Right cardiac atrium (tissue), 5 donors: ENCODE data around the gene ATP10B. TPM values are rescaled to one million over a fixed set of nuclear protein-coding genes. Genes with fewer than 3 reads are reported as not detected.

Experiments
- ATAC-seq, 2 donors: fragments of 200-7000 bp; cut with Tn5 transposase; one replicate each; pipeline versions ENCODE4 v1.8.0 to v1.9.1; 2020; ENCODE audit warnings: moderate library complexity in 2 of 2, mild to moderate bottlenecking in 1 of 2
- DNase-seq, 3 donors: peaks; one replicate each; pipeline ENCODE4 v3.0.0-alpha.2; 2020
- H3K27ac ChIP-seq: one replicate; pipeline ENCODE4 v1.5.1; 2013; ENCODE audit warnings: mild to moderate bottlenecking, low read length, control low read depth, moderate library complexity
- H3K27me3 ChIP-seq: one replicate; pipeline ENCODE4 v1.6.1; 2013; ENCODE audit not compliant: control insufficient read depth, insufficient read depth
- H3K4me1 ChIP-seq: one replicate; pipeline ENCODE4 v1.6.1; 2013; ENCODE audit warnings: low read length; ENCODE audit not compliant: control insufficient read depth, insufficient read depth
- H3K4me3 ChIP-seq: one replicate; pipeline ENCODE4 v1.5.1; 2013; ENCODE audit warnings: low read length, control low read depth
- H3K9me3 ChIP-seq: one replicate; pipeline ENCODE4 v1.6.1; 2013; ENCODE audit warnings: low read length; ENCODE audit not compliant: control insufficient read depth
- WGBS: extraction: QIAGEN DNeasy Blood & Tissue Kit; methylation state at CpG from one replicate; pipeline ENCODE4 v1.1.7; 2013; 5-methylcytosine and 5-hydroxymethylcytosine counted together
- intact Hi-C, 4 donors: fragments of 100-400 bp; cut with DNase I; formaldehyde crosslinking; loops; one replicate each; pipeline versions ENCODE4 v1.11.0 to v1.14.0; 2022 to 2023
- polyA plus RNA-seq: library from polyadenylated mRNA; stranded (reverse); fragments of 200-250 nt; gene quantifications from one replicate; pipeline ENCODE4 v1.2.3, GENCODE V29; 2013
- total RNA-seq, 4 donors: library from RNA; stranded (reverse); fragmentation: NEBNext Ultra II Directional; extraction: Animal tissue kit (Norgen Biotek cat#: 25700); gene quantifications; one replicate each; pipeline ENCODE4 v1.2.1, GENCODE V29; 2021
- donor health status: healthy with polysubstance abuse.
- donor health status: DM: no; HTN: yes; CAD: no.
- donor health status: DM: no; HTN: no; CAD: no.
- donor health status: DM: no; HTN: yes; CAD: no; lungs with severe emphysema.
- donor health status: DM: yes; HTN: yes; CAD: no.

Gene ATP10B
- total and polyA plus RNA-seq, 5 donors = 0.25 TPM; not detected in 4

DNA sequence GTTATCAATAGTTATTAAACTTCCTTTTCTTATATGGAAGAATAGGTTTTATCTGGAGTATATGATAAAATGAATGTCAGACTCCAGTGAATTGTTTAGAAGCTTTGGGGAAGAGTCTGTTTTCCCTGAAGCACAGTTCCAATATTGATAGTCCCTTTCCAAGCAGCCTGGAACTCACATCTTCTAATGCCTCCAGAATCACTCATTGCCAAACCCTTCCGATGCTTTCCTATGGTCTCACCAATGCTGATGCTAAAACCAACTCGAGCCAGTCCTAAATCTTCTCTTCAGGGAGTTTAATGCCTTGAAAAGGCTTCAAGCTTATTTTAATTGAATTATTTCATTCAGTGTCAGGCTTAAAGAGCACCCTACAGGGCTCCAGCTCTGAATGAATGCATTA lies 309.2 kb downstream of the ATP10B start:
- no peaks in the 10 kb centered on the region for H3K27me3 ChIP-seq
- intact Hi-C loops = no loop called here
- no peak overlapping the region for H3K27ac ChIP-seq
- H3K4me3 ChIP-seq = no peak overlapping the region
- ATAC-seq (peak; percentile 42 to 83), DNase-seq (no peak)
- H3K9me3 ChIP-seq = no peaks in the 10 kb centered on the region
- no peaks in the 10 kb centered on the region for H3K4me1 ChIP-seq
- WGBS = 65% methylated on average over 2 of the region's 2 CpGs

DNA sequence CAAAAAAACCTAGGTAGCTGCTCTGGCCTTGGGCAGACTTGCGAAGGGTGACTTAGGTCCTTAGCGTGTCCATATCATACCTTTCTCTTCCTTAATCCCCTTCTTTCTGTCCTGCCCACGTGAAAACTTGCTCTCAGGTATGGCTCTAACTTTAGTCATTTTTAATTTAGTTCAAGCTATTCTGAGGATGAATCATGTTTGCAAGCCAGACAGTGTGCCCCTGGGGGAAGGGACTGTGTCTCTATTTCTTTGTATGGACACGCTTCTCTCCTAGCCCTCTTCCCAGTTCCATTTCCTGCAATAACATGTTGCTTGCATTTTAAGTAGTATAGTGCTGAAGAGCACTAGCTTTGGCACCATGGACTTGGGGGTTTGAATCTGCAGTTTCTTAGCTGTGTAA lies 309.7 kb downstream of the ATP10B start:
- no peak overlapping the region for H3K27ac ChIP-seq
- ATAC-seq = no peak
- no peak overlapping the region for H3K4me3 ChIP-seq
- 83% methylated on average over 4 of the region's 4 CpGs for WGBS
- H3K27me3 ChIP-seq = no peaks in the 10 kb centered on the region
- intact Hi-C loops = no loop called here
- no peak for DNase-seq
- H3K9me3 ChIP-seq = no peaks in the 10 kb centered on the region
- no peaks in the 10 kb centered on the region for H3K4me1 ChIP-seq

DNA sequence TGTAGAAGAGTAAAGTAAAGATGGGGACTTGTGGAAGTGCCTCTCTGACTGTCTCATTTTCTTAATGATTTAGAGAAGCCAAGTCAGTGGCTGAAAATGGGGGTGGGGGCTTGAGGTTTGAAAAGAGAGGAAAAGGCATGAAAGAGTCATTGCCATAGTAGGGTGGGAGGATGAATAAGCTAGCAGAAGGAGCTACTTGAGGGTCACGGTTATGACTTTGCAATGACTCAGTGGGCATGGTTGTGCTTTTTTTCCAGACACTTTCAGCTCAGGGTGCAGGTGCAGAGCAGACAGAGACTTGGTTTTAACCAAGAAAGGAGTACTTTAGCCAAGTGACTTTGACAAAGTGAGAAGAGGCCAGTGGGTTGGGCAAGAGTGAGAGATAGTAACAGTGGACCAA lies 312.6 kb downstream of the ATP10B start:
- intact Hi-C loops = no loop called here
- 89% methylated on average over 1 of the region's 1 CpG for WGBS

GRCh38 chr5:160537940-160538339 lies 314.1 kb downstream of the ATP10B start:
- no peak for DNase-seq
- Histone ChIP-seq H3K27me3 (no peaks in the 10 kb centered on the region), H3K4me1 (no peaks in the 10 kb centered on the region), H3K4me3 (no peak overlapping the region), H3K27ac (no peak overlapping the region), H3K9me3 (no peaks in the 10 kb centered on the region)
- 89% methylated on average over 4 of the region's 4 CpGs for WGBS
- ATAC-seq = no peak
- intact Hi-C loops = no loop called here

More for the DNA sequence above, 312.6 kb downstream of the ATP10B start:
- Histone ChIP-seq H3K27me3 (no peaks in the 10 kb centered on the region), H3K4me3 (no peak overlapping the region), H3K4me1 (no peaks in the 10 kb centered on the region), H3K27ac (no peak overlapping the region), H3K9me3 (no peaks in the 10 kb centered on the region)
- no peak for DNase-seq
- no peak for ATAC-seq

GRCh38 chr5:160537116-160537515 lies 314.9 kb downstream of the ATP10B start:
- intact Hi-C loops = no loop called here
- Histone ChIP-seq H3K4me3 (no peak overlapping the region), H3K9me3 (no peaks in the 10 kb centered on the region), H3K4me1 (no peaks in the 10 kb centered on the region), H3K27ac (no peak overlapping the region), H3K27me3 (no peaks in the 10 kb centered on the region)
- DNase-seq (no peak), ATAC-seq (no peak)

GRCh38 chr5:160534914-160535313 lies 317.1 kb downstream of the ATP10B start:
- H3K27me3 ChIP-seq = no peaks in the 10 kb centered on the region
- no peak for DNase-seq
- H3K27ac ChIP-seq = no peak overlapping the region
- intact Hi-C loops = no loop called here
- no peaks in the 10 kb centered on the region for H3K4me1 ChIP-seq
- no peak overlapping the region for H3K4me3 ChIP-seq
- no peaks in the 10 kb centered on the region for H3K9me3 ChIP-seq
- ATAC-seq = no peak

GRCh38 chr5:160534125-160534524 lies 317.9 kb downstream of the ATP10B start:
- Histone ChIP-seq H3K9me3 (no peaks in the 10 kb centered on the region), H3K4me1 (no peaks in the 10 kb centered on the region), H3K27me3 (no peaks in the 10 kb centered on the region), H3K4me3 (no peak overlapping the region), H3K27ac (no peak overlapping the region)
- ATAC-seq = peak in 1 of 2 donors; percentile 57
- WGBS = 69% methylated on average over 3 of the region's 3 CpGs
- DNase-seq = peak in 1 of 3 donors; percentile 48
- intact Hi-C loops = no loop called here

GRCh38 chr5:160525471-160526261 lies 326.3 kb downstream of the ATP10B start:
- no peak overlapping the region for H3K4me3 ChIP-seq
- no peak overlapping the region for H3K27ac ChIP-seq
- ATAC-seq (no peak), DNase-seq (no peak)
- no peaks in the 10 kb centered on the region for H3K27me3 ChIP-seq
- 88% methylated on average over 3 of the region's 3 CpGs for WGBS
- no peaks in the 10 kb centered on the region for H3K9me3 ChIP-seq
- no peaks in the 10 kb centered on the region for H3K4me1 ChIP-seq
- intact Hi-C loops = no loop called here

- Histone ChIP-seq H3K9me3 (no peaks in the 10 kb centered on the region), H3K4me3 (no peak overlapping the region), H3K27me3 (no peaks in the 10 kb centered on the region), H3K4me1 (no peaks in the 10 kb centered on the region), H3K27ac (no peak overlapping the region)
- ATAC-seq (no peak), DNase-seq (no peak)
- intact Hi-C loops = no loop called here
- WGBS = 79% methylated on average over 1 of the region's 1 CpG
Measured at GRCh38 chr5:160524827-160525226, 327.2 kb downstream of the ATP10B start.

- Histone ChIP-seq H3K27ac (no peak overlapping the region), H3K4me3 (no peak overlapping the region), H3K4me1 (no peaks in the 10 kb centered on the region), H3K27me3 (no peaks in the 10 kb centered on the region), H3K9me3 (no peaks in the 10 kb centered on the region)
- ATAC-seq (no peak), DNase-seq (no peak)
- intact Hi-C loops = no loop called here
- 66% methylated on average over 4 of the region's 4 CpGs for WGBS
Measured at GRCh38 chr5:160523502-160524163, 328.4 kb downstream of the ATP10B start.

DNA sequence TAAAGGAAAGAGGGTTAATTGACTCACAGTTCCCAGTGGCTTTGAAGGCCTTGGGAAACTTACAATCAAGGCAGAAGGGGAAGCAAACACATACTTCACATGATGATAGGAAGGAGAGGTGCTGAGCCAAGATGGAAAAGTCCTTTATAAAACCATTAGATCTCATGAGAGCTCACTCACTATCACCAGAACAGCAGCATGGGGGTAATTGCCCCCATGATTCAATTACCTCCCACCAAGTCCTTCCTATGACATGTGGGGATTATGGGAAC lies 330.7 kb downstream of the ATP10B start:
- Histone ChIP-seq H3K4me1 (no peaks in the 10 kb centered on the region), H3K9me3 (no peaks in the 10 kb centered on the region), H3K27ac (no peak overlapping the region), H3K27me3 (no peaks in the 10 kb centered on the region), H3K4me3 (no peak overlapping the region)
- intact Hi-C loops = no loop called here
- DNase-seq (no peak), ATAC-seq (no peak)
